ENCODE measurements around the gene OSBPL5.
A peak's percentile ranks its signal among the peaks of the same experiment; 100 is the strongest.

The OSBPL5 gene

GRCh38 chr11:3049430-3050243 lies 115.5 kb downstream of the OSBPL5 start:
- ATAC-seq = peak; percentile 91 to 98

GRCh38 chr11:3047637-3048036 lies 117.5 kb downstream of the OSBPL5 start:
- no peak for ATAC-seq

GRCh38 chr11:3046641-3047040 lies 118.5 kb downstream of the OSBPL5 start:
- ATAC-seq = no peak

GRCh38 chr11:3046190-3046589 lies 118.9 kb downstream of the OSBPL5 start:
- ATAC-seq = no peak

DNA sequence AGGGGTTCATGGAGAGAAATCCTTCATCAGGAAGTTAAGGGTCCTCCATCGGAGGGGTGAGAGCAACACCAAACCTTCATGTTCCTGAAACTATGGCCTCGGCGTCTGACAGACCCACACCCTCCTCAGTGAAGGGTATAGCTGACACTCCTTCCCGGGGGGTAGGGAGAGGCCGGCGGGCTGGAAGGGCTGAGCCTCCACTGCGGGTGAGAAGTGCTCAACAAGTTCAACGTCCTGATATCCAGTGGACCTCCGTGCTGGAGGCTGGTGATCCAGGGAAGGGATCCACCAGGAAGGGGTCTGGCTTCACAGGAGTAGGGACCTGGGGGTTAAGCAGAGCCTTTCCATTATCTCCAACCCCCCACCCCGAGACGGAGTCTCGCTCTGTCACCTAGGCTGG lies 120.2 kb downstream of the OSBPL5 start:
- no peak for ATAC-seq

GRCh38 chr11:3044004-3044403 lies 121.1 kb downstream of the OSBPL5 start:
- ATAC-seq = no peak

DNA sequence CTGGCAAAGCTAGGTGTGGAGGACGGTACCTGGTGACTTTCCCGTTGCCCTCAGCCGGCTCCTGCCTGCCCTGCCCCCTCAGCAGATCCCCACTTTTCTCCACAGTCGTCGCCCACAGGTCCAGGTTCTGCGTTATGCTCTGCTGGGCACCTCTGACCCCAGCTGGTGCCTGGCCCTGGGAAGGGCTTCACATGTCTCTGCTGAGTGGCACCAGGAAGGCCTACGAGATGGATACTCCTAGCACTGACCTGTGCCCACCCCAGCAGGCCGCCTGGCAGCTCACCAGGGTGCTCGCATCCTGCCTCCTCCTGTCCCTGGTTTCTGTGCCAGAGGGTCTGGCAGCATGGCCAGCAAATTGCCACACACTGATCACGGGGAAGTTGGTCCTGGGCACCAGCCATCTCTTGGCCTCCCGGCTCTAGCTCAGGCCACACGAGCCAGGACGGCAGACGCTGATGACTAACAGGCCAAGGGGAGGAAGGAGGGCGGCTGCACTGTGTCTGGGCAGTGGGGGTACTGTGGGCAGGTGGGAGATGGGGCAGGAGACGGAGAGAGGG lies 121.7 kb downstream of the OSBPL5 start:
- no peak for ATAC-seq

DNA sequence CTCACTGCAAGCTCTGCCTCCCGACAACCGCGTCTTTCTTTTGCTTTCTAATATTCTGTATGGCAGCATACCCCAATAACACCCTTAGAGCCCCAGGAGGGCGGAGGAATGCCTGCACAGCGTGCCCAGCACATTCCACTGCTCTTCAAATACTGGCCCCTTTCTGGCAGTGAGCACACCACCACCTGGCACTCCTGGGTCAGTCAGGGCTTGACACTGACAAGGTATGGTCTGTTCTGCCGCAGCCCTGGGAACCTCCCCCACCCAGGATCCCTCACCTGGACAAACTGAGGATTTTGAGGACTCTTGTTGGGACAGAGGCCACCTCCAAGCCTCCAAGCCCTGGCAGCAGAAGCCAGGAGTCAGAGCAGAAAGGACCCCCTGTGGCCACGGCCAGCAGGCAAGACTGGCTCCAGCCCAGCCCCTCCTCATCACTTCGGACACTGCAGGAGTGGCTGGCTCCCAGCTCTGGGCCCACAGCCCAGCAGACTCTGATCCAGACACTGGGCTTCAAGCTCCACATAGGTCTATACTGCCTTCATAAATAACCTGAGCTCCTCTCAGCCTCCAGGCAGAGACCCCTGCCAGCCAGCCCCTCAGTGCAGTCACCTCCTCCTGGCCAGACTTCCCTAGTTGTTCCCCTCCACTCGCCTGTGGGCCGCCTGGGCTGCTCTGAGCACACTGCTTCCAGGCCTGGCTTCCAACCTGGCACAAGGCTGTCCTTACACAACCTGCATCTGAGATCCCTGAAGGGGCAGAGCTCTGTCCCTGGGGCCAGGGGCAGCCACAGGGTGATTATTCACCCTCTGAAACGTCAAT lies 122.4 kb downstream of the OSBPL5 start:
- ATAC-seq = no peak

DNA sequence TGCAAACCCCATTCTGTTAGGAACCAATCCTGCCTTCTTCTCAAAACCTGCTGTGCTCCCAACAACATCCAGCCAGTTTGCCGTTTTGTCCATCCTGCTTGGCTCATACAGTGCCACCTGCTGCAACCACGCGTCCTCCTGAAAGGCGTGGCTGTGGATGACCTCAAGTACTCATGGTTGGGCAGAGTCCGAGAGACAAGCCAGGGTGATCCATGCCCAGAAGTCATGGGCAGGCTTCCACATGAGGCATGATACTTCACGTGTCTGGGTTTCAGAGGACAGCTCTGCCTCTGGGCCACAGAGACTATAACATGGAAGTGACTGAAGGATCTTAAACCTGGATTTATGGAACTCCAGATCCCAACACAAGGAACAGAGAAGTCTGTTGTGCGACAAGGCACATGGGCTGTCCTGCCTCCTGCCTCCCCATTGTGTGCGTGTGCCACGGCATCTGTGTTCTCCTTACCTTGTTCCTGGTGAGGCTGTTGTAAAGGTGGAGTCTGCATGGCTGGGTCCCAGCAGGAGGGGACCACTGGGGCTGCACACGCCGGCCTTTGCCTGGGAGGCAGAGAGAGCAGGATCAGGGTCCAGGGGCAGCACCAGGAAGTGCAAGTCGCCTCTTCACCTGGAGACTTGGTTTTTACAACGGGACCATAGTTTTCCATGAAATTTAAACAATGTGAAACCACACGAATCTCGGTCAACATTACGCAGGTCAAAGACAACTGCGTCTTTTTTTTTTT lies 123.2 kb downstream of the OSBPL5 start:
- ATAC-seq = no peak

GRCh38 chr11:3040881-3041280 lies 124.2 kb downstream of the OSBPL5 start:
- no peak for ATAC-seq

- ATAC-seq = no peak
These were observed 127.2 kb downstream of the OSBPL5 start for GRCh38 chr11:3037945-3038271.

All from activated CD4-positive, CD25-positive, alpha-beta regulatory T cell treated with anti-CD3 and anti-CD28 coated beads, Interleukin-2, amount 50 U/mL, for 24 hours (primary cell).